Subcutaneous abdominal adipose tissue (tissue), 5 donors: ENCODE measurements around the gene AHI1.

Experiments used
- H3K27ac ChIP-seq: one replicate; pipeline ENCODE4 v1.7.0; 2013; ENCODE audit warnings: low read depth, mild to moderate bottlenecking, inconsistent platforms, low read length, moderate library complexity
- H3K27me3 ChIP-seq, 5 donors: one replicate each; pipeline ENCODE4 v1.7.0; 2013; ENCODE audit warnings: low read length in 5 of 5, inconsistent platforms in 1 of 5; ENCODE audit not compliant: control insufficient read depth in 5 of 5, insufficient read depth in 4 of 5
- H3K36me3 ChIP-seq, 5 donors: one replicate each; pipeline ENCODE4 v1.7.0; 2013; ENCODE audit warnings: low read length in 5 of 5; ENCODE audit not compliant: control insufficient read depth in 5 of 5, insufficient read depth in 5 of 5
- H3K4me1 ChIP-seq, 5 donors: one replicate each; pipeline ENCODE4 v1.7.0; 2013; ENCODE audit warnings: low read length in 5 of 5, mild to moderate bottlenecking in 3 of 5, moderate library complexity in 1 of 5; ENCODE audit not compliant: control insufficient read depth in 5 of 5, insufficient read depth in 5 of 5
- H3K4me3 ChIP-seq, 5 donors: one replicate each; pipeline ENCODE4 v1.7.0; 2013; ENCODE audit warnings: low read length in 5 of 5, low read depth in 1 of 5
- H3K9ac ChIP-seq, 5 donors: one replicate each; pipeline ENCODE4 v1.7.0; 2013; ENCODE audit warnings: low read length in 5 of 5, mild to moderate bottlenecking in 4 of 5, moderate library complexity in 3 of 5
- H3K9me3 ChIP-seq, 5 donors: one replicate each; pipeline ENCODE4 v1.7.0; 2013; ENCODE audit warnings: low read length in 5 of 5; ENCODE audit not compliant: control insufficient read depth in 5 of 5
- donor health status: healthy.
- donor health status: healthy.
- donor health status: healthy.
- donor health status: healthy.
- donor health status: healthy.

The AHI1 gene

GRCh38 chr6:135311446-135312200 lies 185.9 kb downstream of the AHI1 start:
- no peak overlapping the region for H3K9ac ChIP-seq
- no peak overlapping the region for H3K27ac ChIP-seq
- H3K27me3 ChIP-seq, result no peaks in the 10 kb centered on the region
- H3K4me1 ChIP-seq, result no peaks in the 10 kb centered on the region
- H3K4me3 ChIP-seq, result no peak overlapping the region
- H3K36me3 ChIP-seq, result peaks cover 0 to 25% (median 8%) of the 10 kb centered on the region in 5 donors
- H3K9me3 ChIP-seq, result no peaks in the 10 kb centered on the region

DNA sequence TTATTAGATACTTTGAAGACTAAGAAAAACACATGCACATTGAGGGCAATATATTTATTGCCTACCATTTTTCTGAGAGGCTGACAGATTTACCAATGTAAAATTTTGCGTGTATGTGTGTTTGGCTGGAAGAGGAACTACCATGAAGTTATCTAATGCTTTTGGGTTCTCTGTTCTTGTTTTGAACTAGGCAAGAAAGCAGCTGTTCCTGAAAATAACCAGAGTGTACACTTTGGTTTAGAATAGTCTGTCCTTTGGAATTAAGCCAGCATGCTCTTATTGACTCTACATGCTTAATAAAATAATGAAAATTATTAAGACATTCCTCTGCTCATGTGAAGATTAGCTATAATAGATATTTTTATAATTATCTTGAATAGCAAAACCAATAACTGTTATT lies 187.2 kb downstream of the AHI1 start:
- peaks cover 0 to 24% (median 2%) of the 10 kb centered on the region in 5 donors for H3K36me3 ChIP-seq
- no peaks in the 10 kb centered on the region for H3K27me3 ChIP-seq
- no peaks in the 10 kb centered on the region for H3K9me3 ChIP-seq
- no peak overlapping the region for H3K9ac ChIP-seq
- H3K4me3 ChIP-seq, result no peak overlapping the region
- no peak overlapping the region for H3K27ac ChIP-seq
- no peaks in the 10 kb centered on the region for H3K4me1 ChIP-seq

- Histone ChIP-seq H3K9me3 (no peaks in the 10 kb centered on the region), H3K4me1 (no peaks in the 10 kb centered on the region), H3K27me3 (no peaks in the 10 kb centered on the region), H3K36me3 (peaks cover 0 to 10% (median 2%) of the 10 kb centered on the region in 5 donors), H3K4me3 (no peak overlapping the region), H3K9ac (no peak overlapping the region), H3K27ac (no peak overlapping the region)
Measured at GRCh38 chr6:135306740-135307420, 190.7 kb downstream of the AHI1 start.

DNA sequence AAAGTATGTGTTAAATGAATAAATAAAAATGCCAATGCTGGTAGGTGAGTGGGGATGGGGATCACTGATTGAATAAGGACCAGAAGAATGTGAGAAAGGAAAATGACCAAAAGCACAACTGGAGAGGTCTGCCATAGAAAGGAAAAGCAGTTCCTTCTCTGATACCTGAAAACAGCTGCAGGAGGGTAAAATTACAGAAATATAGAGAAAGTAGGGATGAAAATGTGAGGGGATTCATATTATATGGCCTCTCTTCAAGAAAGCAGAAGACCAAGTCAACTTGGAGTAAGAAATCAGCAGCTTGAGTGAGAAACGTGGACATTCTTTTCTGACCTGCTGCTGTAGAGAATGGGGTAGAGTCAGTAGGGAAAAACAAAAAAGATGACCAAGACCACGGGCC lies 191.4 kb downstream of the AHI1 start:
- Histone ChIP-seq H3K4me3 (no peak overlapping the region), H3K9me3 (no peaks in the 10 kb centered on the region), H3K4me1 (no peaks in the 10 kb centered on the region), H3K9ac (no peak overlapping the region), H3K27me3 (no peaks in the 10 kb centered on the region), H3K36me3 (peaks cover 0 to 10% (median 2%) of the 10 kb centered on the region in 5 donors), H3K27ac (no peak overlapping the region)

DNA sequence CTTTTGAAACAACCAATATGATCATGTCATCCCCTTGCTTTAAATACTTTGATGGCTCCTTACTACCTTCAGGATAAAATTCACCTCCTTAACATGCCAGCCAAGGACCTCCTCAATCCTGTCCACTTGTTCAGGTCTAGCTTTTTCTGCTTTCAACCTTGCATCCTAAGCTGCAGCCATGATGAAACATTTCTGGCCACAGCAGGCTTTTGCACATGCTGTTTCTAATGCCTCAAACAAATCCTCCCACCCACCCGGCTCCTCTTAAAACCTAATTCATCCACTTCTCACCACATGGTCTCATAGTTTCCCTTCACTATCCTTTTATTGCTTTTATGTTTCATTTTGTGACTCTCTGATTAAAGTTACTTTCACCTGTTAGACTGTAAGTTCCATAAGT lies 191.9 kb downstream of the AHI1 start:
- Histone ChIP-seq H3K27me3 (no peaks in the 10 kb centered on the region), H3K27ac (no peak overlapping the region), H3K9me3 (no peaks in the 10 kb centered on the region), H3K4me1 (no peaks in the 10 kb centered on the region), H3K4me3 (no peak overlapping the region), H3K9ac (no peak overlapping the region), H3K36me3 (peaks cover 0 to 10% (median 2%) of the 10 kb centered on the region in 5 donors)

DNA sequence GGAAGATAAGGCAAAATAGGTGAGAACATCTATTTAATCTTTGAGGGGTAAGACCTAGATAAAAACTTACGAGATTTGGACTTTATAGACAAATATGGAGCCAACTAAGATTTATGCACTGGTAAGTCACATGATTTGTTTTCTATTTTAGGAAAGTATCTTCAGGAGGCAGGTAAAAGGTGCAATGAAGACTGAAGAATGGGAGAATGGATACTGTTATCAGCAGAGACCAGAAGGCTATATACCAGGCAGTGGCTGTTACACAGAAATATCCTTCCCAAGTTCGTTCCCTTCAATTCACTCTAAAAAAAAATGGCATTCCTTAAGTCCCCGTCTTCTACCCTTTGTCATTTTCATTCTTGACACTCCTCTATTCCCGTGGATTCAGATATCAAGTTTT lies 192.7 kb downstream of the AHI1 start:
- no peaks in the 10 kb centered on the region for H3K4me1 ChIP-seq
- peaks cover 0 to 10% (median 2%) of the 10 kb centered on the region in 5 donors for H3K36me3 ChIP-seq

GRCh38 chr6:135301304-135301703 lies 196.2 kb downstream of the AHI1 start:
- Histone ChIP-seq H3K9ac (no peak overlapping the region), H3K9me3 (no peaks in the 10 kb centered on the region), H3K4me1 (no peaks in the 10 kb centered on the region), H3K36me3 (peaks cover 0 to 16% (median 7%) of the 10 kb centered on the region in 5 donors), H3K27ac (no peak overlapping the region), H3K4me3 (no peak overlapping the region), H3K27me3 (no peaks in the 10 kb centered on the region)

More for the DNA sequence above, 192.7 kb downstream of the AHI1 start:
- H3K27me3 ChIP-seq, result no peaks in the 10 kb centered on the region
- H3K27ac ChIP-seq, result no peak overlapping the region
- H3K4me3 ChIP-seq, result no peak overlapping the region
- no peak overlapping the region for H3K9ac ChIP-seq
- no peaks in the 10 kb centered on the region for H3K9me3 ChIP-seq

- Histone ChIP-seq H3K36me3 (peaks cover 0 to 16% (median 7%) of the 10 kb centered on the region in 5 donors), H3K27ac (no peak overlapping the region), H3K9ac (no peak overlapping the region), H3K27me3 (no peaks in the 10 kb centered on the region), H3K4me1 (no peaks in the 10 kb centered on the region), H3K4me3 (no peak overlapping the region), H3K9me3 (peaks cover 0 to under 1% (median 0%) of the 10 kb centered on the region in 5 donors)
Measured at GRCh38 chr6:135300576-135300975, 197.0 kb downstream of the AHI1 start.

DNA sequence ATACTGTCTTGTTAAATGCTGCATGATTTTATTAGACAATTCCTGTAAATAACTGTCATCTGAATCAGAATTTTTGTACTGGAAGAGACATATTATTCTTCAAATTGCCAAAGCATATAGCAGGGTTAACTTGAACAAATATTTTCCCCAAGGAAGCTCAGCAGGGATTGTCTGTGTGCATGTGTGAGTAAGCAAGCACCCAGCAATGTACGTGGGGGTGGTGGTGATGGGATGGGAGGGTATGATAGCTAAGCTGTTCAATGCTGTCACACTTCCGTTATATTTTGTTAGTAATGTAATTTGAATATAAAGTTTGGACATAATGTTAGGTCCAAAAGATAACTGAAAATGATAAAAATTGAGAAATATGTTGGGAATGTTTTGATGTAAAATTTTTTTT lies 198.3 kb downstream of the AHI1 start:
- Histone ChIP-seq H3K9me3 (peaks cover 0 to 7% (median 0%) of the 10 kb centered on the region in 5 donors), H3K4me3 (no peak overlapping the region), H3K9ac (no peak overlapping the region), H3K27me3 (no peaks in the 10 kb centered on the region), H3K4me1 (no peaks in the 10 kb centered on the region), H3K27ac (no peak overlapping the region), H3K36me3 (peaks cover 0 to 22% (median 7%) of the 10 kb centered on the region in 5 donors)

DNA sequence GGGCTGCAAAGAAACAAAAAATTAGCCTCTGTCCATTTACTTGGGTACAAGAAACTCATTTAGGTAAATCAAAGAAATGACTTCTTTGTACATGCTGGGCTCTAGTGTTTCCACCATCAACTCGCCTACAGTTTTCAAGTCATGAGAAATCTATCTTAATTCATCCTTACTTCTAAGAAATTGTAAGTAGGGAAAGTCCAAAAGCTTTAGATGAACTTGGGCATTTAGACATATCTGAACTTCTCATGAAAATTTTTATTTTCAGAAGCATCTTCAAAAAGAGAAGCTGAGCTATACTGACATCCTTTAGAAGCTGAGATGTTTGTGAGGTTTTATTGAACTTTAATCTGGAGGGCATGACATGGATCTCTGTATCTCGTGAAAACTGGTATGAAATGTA lies 199.1 kb downstream of the AHI1 start:
- Histone ChIP-seq H3K27ac (no peak overlapping the region), H3K4me1 (no peaks in the 10 kb centered on the region), H3K9me3 (peaks cover 0 to 7% (median 0%) of the 10 kb centered on the region in 5 donors), H3K9ac (no peak overlapping the region), H3K4me3 (no peak overlapping the region), H3K27me3 (no peaks in the 10 kb centered on the region), H3K36me3 (peaks cover 0 to 22% (median 7%) of the 10 kb centered on the region in 5 donors)
